MCF 10A (cell line): Measurements from ENCODE around the gene TTLL5. TPM values are rescaled to one million over a fixed set of nuclear protein-coding genes. Genes with fewer than 3 reads are reported as not detected.

Source experiments
- BruUV-seq: library from RNA; stranded (reverse); fragments of 400-500 nt; replicated peaks from 2 replicates; lab custom pipeline; 2021; lab: Mats Ljungman, UMichigan
- CTCF ChIA-PET: fragments of 300-600 bp; sonication (Branson Sonifier 250); formaldehyde crosslinking; extraction: SDS; loops from one replicate; lab custom pipeline; 2021; ENCODE audit warnings: antibody characterized with exemption, inconsistent platforms; lab: Yijun Ruan, JAX
- POLR2A ChIA-PET: fragments of 300-600, 350-650 bp; sonication (Branson Sonifier 250); formaldehyde crosslinking; extraction: SDS; loops from one replicate; lab custom pipeline; 2020; ENCODE audit warnings: antibody characterized with exemption, inconsistent platforms; lab: Yijun Ruan, JAX
- DNase-seq: peaks from one replicate; pipeline ENCODE4 v3.0.0-alpha.2; 2018; ENCODE audit not compliant: unreplicated experiment
- H3K27ac Mint-ChIP-seq: one replicate; pipeline ENCODE4 v1.8.0; 2022; ENCODE audit warnings: mild to moderate bottlenecking, low read depth, mixed read lengths; ENCODE audit not compliant: unreplicated experiment
- H3K27me3 Mint-ChIP-seq: one replicate; pipeline ENCODE4 v1.8.0; 2022; ENCODE audit warnings: mixed read lengths; ENCODE audit not compliant: insufficient read depth, unreplicated experiment
- H3K36me3 Mint-ChIP-seq: one replicate; pipeline ENCODE4 v1.8.0; 2022; ENCODE audit warnings: mild to moderate bottlenecking, moderate library complexity, mixed read lengths; ENCODE audit not compliant: insufficient read depth, unreplicated experiment
- H3K4me1 Mint-ChIP-seq: one replicate; pipeline ENCODE4 v1.8.0; 2022; ENCODE audit warnings: mixed read lengths; ENCODE audit not compliant: insufficient read depth, unreplicated experiment
- H3K4me3 Mint-ChIP-seq: one replicate; pipeline ENCODE4 v1.8.0; 2022; ENCODE audit warnings: mild to moderate bottlenecking, moderate library complexity, mixed read lengths; ENCODE audit not compliant: unreplicated experiment
- H3K9me3 Mint-ChIP-seq: one replicate; pipeline ENCODE4 v1.8.0; 2022; ENCODE audit warnings: mixed read lengths; ENCODE audit not compliant: unreplicated experiment
- CTCF ChIP-seq: fragments of 200-600 bp; IDR thresholded peaks from one replicate; pipeline ENCODE4 v1.8.0; 2022; ENCODE audit warnings: antibody characterized with exemption, mild to moderate bottlenecking; ENCODE audit not compliant: unreplicated experiment
- intact Hi-C: fragments of 100-400 bp; cut with micrococcal nuclease; formaldehyde crosslinking; loops from 2 replicates; pipeline ENCODE4 v1.14.1; 2022
- total RNA-seq: library from RNA; stranded (reverse); gene quantifications from 2 replicates; pipeline ENCODE4 v1.2.3, GENCODE V29; 2022

TTLL5 gene
- total RNA-seq, 1 experiment from 2014 or later: 31.7 TPM

DNA sequence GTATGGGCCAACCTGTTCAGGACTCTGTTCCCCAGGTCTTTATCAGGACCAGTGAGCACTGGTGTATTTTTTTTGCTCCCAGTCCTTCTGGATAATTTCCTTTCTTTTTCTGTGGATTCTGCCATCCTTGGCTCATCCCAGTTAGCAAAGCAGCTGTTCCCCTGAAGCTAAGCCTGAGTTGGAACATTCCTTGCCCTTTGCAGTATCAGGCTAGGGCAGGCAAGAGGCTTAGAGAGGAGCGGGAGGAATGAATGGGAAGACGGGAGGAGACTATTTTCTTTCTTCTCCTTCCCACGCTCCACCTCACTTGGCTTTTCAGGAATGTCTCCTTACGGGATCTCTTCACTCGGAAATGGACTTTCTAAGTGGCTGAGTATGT lies 29.6 kb upstream of the TTLL5 start:
- no peak for TF ChIP-seq CTCF
- H3K4me1 Mint-ChIP-seq: peaks cover 5% of the 10 kb centered on the region
- H3K36me3 Mint-ChIP-seq: no peaks in the 10 kb centered on the region
- DNase-seq: no peak
- H3K4me3 Mint-ChIP-seq: no peak overlapping the region
- no peaks in the 10 kb centered on the region for H3K9me3 Mint-ChIP-seq
- no TSS peak for BruUV-seq
- POLR2A ChIA-PET: no interaction called here
- no peaks in the 10 kb centered on the region for H3K27me3 Mint-ChIP-seq
- H3K27ac Mint-ChIP-seq: no peak overlapping the region
- CTCF ChIA-PET: interaction anchor here (0.7 to 1.5 kb wide), 3 partner anchors 22 to 54 kb away, joined by 3 to 6 read pairs (median 5); no protein-coding TSS in a partner anchor
- intact Hi-C loops: no loop called here

DNA sequence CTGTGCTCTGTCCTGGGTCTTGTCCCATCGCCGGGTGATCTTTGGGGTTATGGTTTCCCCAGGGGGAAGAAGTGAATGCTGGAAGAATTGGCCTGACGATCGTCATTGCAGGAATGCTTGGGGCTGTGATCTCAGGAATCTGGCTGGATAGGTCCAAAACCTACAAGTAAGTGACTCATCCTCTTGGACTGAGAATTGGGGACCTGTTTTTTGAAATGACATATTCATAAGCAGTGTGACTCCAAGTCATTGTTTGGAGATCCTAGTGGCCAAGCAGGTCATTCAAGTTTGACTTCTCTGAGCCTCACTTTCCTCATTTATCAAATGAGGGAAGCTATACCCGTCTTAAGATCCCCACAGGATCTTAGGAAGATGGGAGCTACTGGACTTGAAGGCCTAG lies 26.2 kb upstream of the TTLL5 start:
- H3K27me3 Mint-ChIP-seq: no peaks in the 10 kb centered on the region
- BruUV-seq: no TSS peak
- intact Hi-C loops: no loop called here
- no peak overlapping the region for H3K4me3 Mint-ChIP-seq
- no peaks in the 10 kb centered on the region for H3K9me3 Mint-ChIP-seq
- DNase-seq: no peak
- CTCF ChIA-PET: interaction anchor here (1.5 kb wide), 1 partner anchor 58 kb away, joined by 3 read pairs; no protein-coding TSS in a partner anchor
- H3K27ac Mint-ChIP-seq: no peak overlapping the region
- POLR2A ChIA-PET: interaction anchor here (0.7 kb wide), 1 partner anchor 811 kb away, joined by 4 read pairs; no protein-coding TSS in a partner anchor
- no peaks in the 10 kb centered on the region for H3K36me3 Mint-ChIP-seq
- H3K4me1 Mint-ChIP-seq: peaks cover 5% of the 10 kb centered on the region
- TF ChIP-seq CTCF: no peak

GRCh38 chr14:75636100-75636692 lies 24.9 kb upstream of the TTLL5 start:
- H3K4me3 Mint-ChIP-seq: no peak overlapping the region
- intact Hi-C loops: no loop called here
- H3K4me1 Mint-ChIP-seq: peaks cover 5% of the 10 kb centered on the region
- H3K27ac Mint-ChIP-seq: no peak overlapping the region
- H3K27me3 Mint-ChIP-seq: no peaks in the 10 kb centered on the region
- no peak for TF ChIP-seq CTCF
- peaks cover 1% of the 10 kb centered on the region for H3K36me3 Mint-ChIP-seq
- POLR2A ChIA-PET: no interaction called here
- no TSS peak for BruUV-seq
- DNase-seq: no peak
- H3K9me3 Mint-ChIP-seq: no peaks in the 10 kb centered on the region
- CTCF ChIA-PET: interaction anchor here (0.7 to 1.0 kb wide), 3 partner anchors 18 to 31 kb away, joined by 3 to 4 read pairs (median 3); no protein-coding TSS in a partner anchor

DNA sequence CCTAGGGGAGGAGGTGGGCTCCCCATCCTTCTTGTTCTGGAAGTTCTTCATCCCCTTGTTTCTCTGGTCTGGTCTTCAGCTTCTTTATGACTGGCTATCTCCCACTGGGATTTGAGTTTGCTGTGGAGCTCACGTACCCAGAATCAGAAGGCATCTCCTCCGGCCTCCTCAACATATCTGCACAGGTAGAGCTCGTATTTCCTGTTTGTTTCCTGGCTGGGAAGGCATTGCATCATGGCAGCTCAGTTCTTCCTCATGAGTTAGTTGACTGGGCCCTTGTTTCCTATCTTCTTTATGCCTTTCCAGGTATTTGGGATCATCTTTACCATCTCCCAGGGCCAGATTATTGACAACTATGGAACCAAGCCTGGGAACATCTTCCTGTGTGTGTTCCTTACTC lies 20.2 kb upstream of the TTLL5 start:
- no peak for TF ChIP-seq CTCF
- H3K4me1 Mint-ChIP-seq: peaks cover 7% of the 10 kb centered on the region
- BruUV-seq: no TSS peak
- POLR2A ChIA-PET: interaction anchor here (0.7 kb wide), 1 partner anchor 24 kb away, joined by 3 read pairs; no protein-coding TSS in a partner anchor
- H3K4me3 Mint-ChIP-seq: no peak overlapping the region
- H3K36me3 Mint-ChIP-seq: peaks cover 6% of the 10 kb centered on the region
- DNase-seq: no peak
- no peaks in the 10 kb centered on the region for H3K9me3 Mint-ChIP-seq
- H3K27ac Mint-ChIP-seq: no peak overlapping the region
- no peaks in the 10 kb centered on the region for H3K27me3 Mint-ChIP-seq
- CTCF ChIA-PET: interaction anchor here (0.6 to 2.5 kb wide), 2 partner anchors 13 to 1455 kb away, joined by 3 to 13 read pairs; no protein-coding TSS in a partner anchor
- intact Hi-C loops: loop anchor here (10.0 kb wide), 1 partner anchor 516 kb away; the partner anchor contains the start of gene NEK9
